Activated naive CD4-positive, alpha-beta T cell treated with anti-CD3 and anti-CD28 coated beads for 36 hours (primary cell): ENCODE data around the gene THSD4. TPM values are rescaled to one million over a fixed set of nuclear protein-coding genes. Genes with fewer than 3 reads are reported as not detected.
A peak's percentile ranks its signal among the peaks of the same experiment; 100 is the strongest.

Experiments used
- CTCF ChIA-PET: fragments of 350-600 bp; sonication (Branson Sonifier 250); formaldehyde crosslinking; loops from one replicate; lab custom pipeline; 2021; ENCODE audit warnings: antibody characterized with exemption; lab: Charles Lee
- DNase-seq: peaks from one replicate; pipeline ENCODE4 v3.0.0-alpha.2; 2020
- H3K27ac Mint-ChIP-seq: one replicate; pipeline ENCODE4 v1.8.0; 2021; ENCODE audit warnings: mild to moderate bottlenecking, mixed read lengths
- H3K27me3 Mint-ChIP-seq: one replicate; pipeline ENCODE4 v1.8.0; 2021; ENCODE audit warnings: low read depth, mixed read lengths
- H3K36me3 Mint-ChIP-seq: one replicate; pipeline ENCODE4 v1.8.0; 2021; ENCODE audit warnings: low read depth, mixed read lengths
- H3K4me1 Mint-ChIP-seq: one replicate; pipeline ENCODE4 v1.8.0; 2021; ENCODE audit warnings: low read depth, mixed read lengths
- H3K4me3 Mint-ChIP-seq: one replicate; pipeline ENCODE4 v1.8.0; 2021; ENCODE audit warnings: mild to moderate bottlenecking, moderate library complexity, mixed read lengths
- H3K9me3 Mint-ChIP-seq: one replicate; pipeline ENCODE4 v1.8.0; 2021; ENCODE audit warnings: mixed read lengths
- intact Hi-C: fragments of 100-400 bp; cut with micrococcal nuclease; formaldehyde crosslinking; loops from one replicate; pipeline ENCODE4 v1.15.1; 2023
- total RNA-seq, 2 experiments: library from RNA; stranded (reverse); gene quantifications; one replicate each; pipeline ENCODE4 v1.2.3, GENCODE V29; 2021

Gene THSD4
- total RNA-seq, 2 experiments from 2014 or later = not detected

GRCh38 chr15:71743861-71744382 lies 628.7 kb downstream of the THSD4 start:
- CTCF ChIA-PET = interaction anchor here (0.5 to 2.4 kb wide), 25 partner anchors 9 to 1672 kb away, joined by 3 to 19 read pairs (median 4); no protein-coding TSS in a partner anchor
- Mint-ChIP-seq H3K9me3 (no peaks in the 10 kb centered on the region), H3K4me1 (no peaks in the 10 kb centered on the region), H3K36me3 (no peaks in the 10 kb centered on the region), H3K27ac (no peak overlapping the region), H3K27me3 (peaks cover 2% of the 10 kb centered on the region), H3K4me3 (no peak overlapping the region)
- peak; percentile 74 for DNase-seq
- intact Hi-C loops = loop anchor here (1.0 to 2.0 kb wide), 2 partner anchors 57 to 412 kb away; no protein-coding TSS in a partner anchor

- Mint-ChIP-seq H3K4me3 (no peak overlapping the region), H3K9me3 (no peaks in the 10 kb centered on the region), H3K4me1 (no peaks in the 10 kb centered on the region), H3K36me3 (no peaks in the 10 kb centered on the region), H3K27me3 (peaks cover 6% of the 10 kb centered on the region), H3K27ac (no peak overlapping the region)
- intact Hi-C loops = no loop called here
- no peak for DNase-seq
- CTCF ChIA-PET = interaction anchor here (0.6 kb wide), 1 partner anchor 584 kb away, joined by 5 read pairs; no protein-coding TSS in a partner anchor
These were observed 631.4 kb downstream of the THSD4 start for GRCh38 chr15:71746719-71747118.

- Mint-ChIP-seq H3K36me3 (no peaks in the 10 kb centered on the region), H3K4me1 (no peaks in the 10 kb centered on the region), H3K27me3 (peaks cover 6% of the 10 kb centered on the region), H3K9me3 (no peaks in the 10 kb centered on the region), H3K27ac (no peak overlapping the region), H3K4me3 (no peak overlapping the region)
- intact Hi-C loops = no loop called here
- CTCF ChIA-PET = interaction anchor here (0.6 kb wide), 1 partner anchor 584 kb away, joined by 5 read pairs; no protein-coding TSS in a partner anchor
- DNase-seq = no peak
These were observed 632.1 kb downstream of the THSD4 start for GRCh38 chr15:71747128-71748083.

GRCh38 chr15:71748293-71748718 lies 633.0 kb downstream of the THSD4 start:
- H3K36me3 Mint-ChIP-seq = no peaks in the 10 kb centered on the region
- no peaks in the 10 kb centered on the region for H3K9me3 Mint-ChIP-seq
- peaks cover 6% of the 10 kb centered on the region for H3K27me3 Mint-ChIP-seq
- CTCF ChIA-PET = no interaction called here
- H3K4me3 Mint-ChIP-seq = no peak overlapping the region
- intact Hi-C loops = no loop called here
- DNase-seq = no peak
- no peaks in the 10 kb centered on the region for H3K4me1 Mint-ChIP-seq
- no peak overlapping the region for H3K27ac Mint-ChIP-seq

GRCh38 chr15:71749500-71749899 lies 634.2 kb downstream of the THSD4 start:
- intact Hi-C loops = no loop called here
- peaks cover 4% of the 10 kb centered on the region for H3K27me3 Mint-ChIP-seq
- H3K27ac Mint-ChIP-seq = no peak overlapping the region
- H3K4me3 Mint-ChIP-seq = no peak overlapping the region
- H3K9me3 Mint-ChIP-seq = no peaks in the 10 kb centered on the region
- no peaks in the 10 kb centered on the region for H3K4me1 Mint-ChIP-seq
- no peak for DNase-seq
- CTCF ChIA-PET = no interaction called here
- no peaks in the 10 kb centered on the region for H3K36me3 Mint-ChIP-seq

GRCh38 chr15:71752128-71752527 lies 636.9 kb downstream of the THSD4 start:
- intact Hi-C loops = no loop called here
- no peaks in the 10 kb centered on the region for H3K4me1 Mint-ChIP-seq

GRCh38 chr15:71752604-71753289 lies 637.5 kb downstream of the THSD4 start:
- intact Hi-C loops = no loop called here
- CTCF ChIA-PET = interaction anchor here (1.1 to 1.8 kb wide), 3 partner anchors 9 to 404 kb away, joined by 4 to 7 read pairs (median 7); no protein-coding TSS in a partner anchor
- peak; percentile 22 for DNase-seq
- Mint-ChIP-seq H3K9me3 (no peaks in the 10 kb centered on the region), H3K27ac (no peak overlapping the region), H3K4me3 (no peak overlapping the region), H3K27me3 (peaks cover 4% of the 10 kb centered on the region), H3K36me3 (no peaks in the 10 kb centered on the region), H3K4me1 (no peaks in the 10 kb centered on the region)

More at GRCh38 chr15:71752128-71752527, 636.9 kb downstream of the THSD4 start:
- CTCF ChIA-PET = interaction anchor here (1.1 to 1.8 kb wide), 3 partner anchors 8 to 404 kb away, joined by 4 to 7 read pairs (median 7); no protein-coding TSS in a partner anchor
- peaks cover 4% of the 10 kb centered on the region for H3K27me3 Mint-ChIP-seq
- DNase-seq = no peak
- no peaks in the 10 kb centered on the region for H3K36me3 Mint-ChIP-seq
- H3K9me3 Mint-ChIP-seq = no peaks in the 10 kb centered on the region
- no peak overlapping the region for H3K27ac Mint-ChIP-seq
- H3K4me3 Mint-ChIP-seq = no peak overlapping the region

GRCh38 chr15:71753346-71753745 lies 638.1 kb downstream of the THSD4 start:
- Mint-ChIP-seq H3K9me3 (no peaks in the 10 kb centered on the region), H3K4me1 (no peaks in the 10 kb centered on the region), H3K4me3 (no peak overlapping the region), H3K27ac (no peak overlapping the region), H3K36me3 (no peaks in the 10 kb centered on the region), H3K27me3 (peaks cover 4% of the 10 kb centered on the region)
- CTCF ChIA-PET = interaction anchor here (1.8 kb wide), 1 partner anchor 10 kb away, joined by 7 read pairs; no protein-coding TSS in a partner anchor
- DNase-seq = no peak
- intact Hi-C loops = no loop called here

GRCh38 chr15:71754660-71755059 lies 639.4 kb downstream of the THSD4 start:
- H3K27me3 Mint-ChIP-seq = peaks cover 2% of the 10 kb centered on the region
- CTCF ChIA-PET = interaction anchor here (1.1 kb wide), 1 partner anchor 11 kb away, joined by 6 read pairs; no protein-coding TSS in a partner anchor
- H3K4me1 Mint-ChIP-seq = no peaks in the 10 kb centered on the region
- no peaks in the 10 kb centered on the region for H3K36me3 Mint-ChIP-seq
- no peak for DNase-seq
- no peak overlapping the region for H3K27ac Mint-ChIP-seq
- no peaks in the 10 kb centered on the region for H3K9me3 Mint-ChIP-seq
- H3K4me3 Mint-ChIP-seq = no peak overlapping the region
- intact Hi-C loops = no loop called here

- no peak overlapping the region for H3K4me3 Mint-ChIP-seq
- peaks cover under 1% of the 10 kb centered on the region for H3K27me3 Mint-ChIP-seq
- no peak for DNase-seq
- peaks cover under 1% of the 10 kb centered on the region for H3K9me3 Mint-ChIP-seq
- no peaks in the 10 kb centered on the region for H3K36me3 Mint-ChIP-seq
- intact Hi-C loops = no loop called here
- H3K4me1 Mint-ChIP-seq = no peaks in the 10 kb centered on the region
- CTCF ChIA-PET = interaction anchor here (1.1 kb wide), 1 partner anchor 11 kb away, joined by 6 read pairs; no protein-coding TSS in a partner anchor
- H3K27ac Mint-ChIP-seq = no peak overlapping the region
These were observed 640.1 kb downstream of the THSD4 start for GRCh38 chr15:71755092-71755970.
